ENCODE data around the gene TRIL. TPM values are rescaled to one million over a fixed set of nuclear protein-coding genes. Genes with fewer than 3 reads are reported as not detected.

TRIL gene
- total RNA-seq, 1 experiment from 2014 or later = 3.0 TPM

- ATAC-seq (no peak), DNase-seq (ENCODE audit: low spot score) (no peak)
- peaks cover 17% of the 10 kb centered on the region for H3K36me3 Mint-ChIP-seq
- H3K9me3 Mint-ChIP-seq = peaks cover 19% of the 10 kb centered on the region
- peaks cover 18% of the 10 kb centered on the region for H3K4me1 Mint-ChIP-seq
- H3K27ac Mint-ChIP-seq = no peak overlapping the region
- no peaks in the 10 kb centered on the region for H3K27me3 Mint-ChIP-seq (ENCODE audit: low read depth)
- CTCF ChIA-PET = no interaction called here
- no peak overlapping the region for H3K4me3 Mint-ChIP-seq
- TF ChIP-seq MLX (CRISPR knock-in tag; IDR thresholded peaks at IDR 0.05) (no peak), CDX4 (CRISPR knock-in tag; IDR thresholded peaks at IDR 0.05; ENCODE audit: borderline replicate concordance) (no peak), ZBTB43 (CRISPR knock-in tag; IDR thresholded peaks at IDR 0.05) (no peak), CREM (CRISPR knock-in tag; IDR thresholded peaks at IDR 0.05) (no peak), ZNF121 (CRISPR knock-in tag; IDR thresholded peaks at IDR 0.05) (0 out of 2 replicates have a peak, but pooled peaks have one; percentile 25), E2F5 (CRISPR knock-in tag; IDR thresholded peaks at IDR 0.05) (no peak), ZNF232 (CRISPR knock-in tag; IDR thresholded peaks at IDR 0.05) (no peak), SMAD4 (CRISPR knock-in tag; IDR thresholded peaks at IDR 0.05) (no peak)
- POLR2A ChIA-PET = no interaction called here
Observed at GRCh38 chr7:29003703-29004102, 45.6 kb upstream of the TRIL start.

GRCh38 chr7:29000717-29001076 is 42.6 kb upstream of the TRIL start:
- ChIA-PET CTCF (no interaction called here), POLR2A (no interaction called here)
- H3K4me1 Mint-ChIP-seq = peaks cover 26% of the 10 kb centered on the region
- H3K27me3 Mint-ChIP-seq (ENCODE audit: low read depth) = no peaks in the 10 kb centered on the region
- no peak overlapping the region for H3K27ac Mint-ChIP-seq
- ATAC-seq (no peak), DNase-seq (ENCODE audit: low spot score) (no peak)
- peaks cover 17% of the 10 kb centered on the region for H3K36me3 Mint-ChIP-seq
- H3K9me3 Mint-ChIP-seq = peaks cover 19% of the 10 kb centered on the region
- H3K4me3 Mint-ChIP-seq = no peak overlapping the region
- no peak for TF ChIP-seq ESRRA (CRISPR knock-in tag; IDR thresholded peaks at IDR 0.05; ENCODE audit: borderline replicate concordance)
- no peak for TF ChIP-seq ZMAT4 (CRISPR knock-in tag; IDR thresholded peaks at IDR 0.05)
- no peak for TF ChIP-seq ZNF532 (CRISPR knock-in tag; IDR thresholded peaks at IDR 0.05; ENCODE audit: borderline replicate concordance)

- ATAC-seq = no peak
- Mint-ChIP-seq H3K27me3 (ENCODE audit: low read depth) (no peaks in the 10 kb centered on the region), H3K4me1 (peaks cover 26% of the 10 kb centered on the region)
- TF ChIP-seq SOX15 (CRISPR knock-in tag; IDR thresholded peaks at IDR 0.05) = no peak
- TF ChIP-seq FOXP1 (CRISPR knock-in tag; IDR thresholded peaks at IDR 0.05; ENCODE audit: borderline replicate concordance) = no peak
- no peak for TF ChIP-seq PRDM15 (CRISPR knock-in tag; IDR thresholded peaks at IDR 0.05)
Observed at GRCh38 chr7:28999895-29000716, 42.0 kb upstream of the TRIL start.

More at GRCh38 chr7:28999895-29000716, 42.0 kb upstream of the TRIL start:
- H3K4me3 Mint-ChIP-seq = no peak overlapping the region
- peaks cover 17% of the 10 kb centered on the region for H3K36me3 Mint-ChIP-seq
- ChIA-PET POLR2A (no interaction called here), CTCF (interaction anchor here (0.7 to 1.2 kb wide), 2 partner anchors 23 to 106 kb away, joined by 3 read pairs; no protein-coding TSS in a partner anchor)
- no peak for DNase-seq (ENCODE audit: low spot score)
- H3K9me3 Mint-ChIP-seq = peaks cover 19% of the 10 kb centered on the region
- H3K27ac Mint-ChIP-seq = no peak overlapping the region
